HG03575 (cell line): ENCODE results near the gene IGF2.

Source experiments
- ATAC-seq: cut with Tn5 transposase; IDR thresholded peaks from one replicate; pipeline ENCODE4 v1.9.1; 2021; ENCODE audit not compliant: unreplicated experiment, insufficient number of reproducible peaks, low FRiP score; ENCODE audit errors: extremely low read depth

IGF2 gene

DNA sequence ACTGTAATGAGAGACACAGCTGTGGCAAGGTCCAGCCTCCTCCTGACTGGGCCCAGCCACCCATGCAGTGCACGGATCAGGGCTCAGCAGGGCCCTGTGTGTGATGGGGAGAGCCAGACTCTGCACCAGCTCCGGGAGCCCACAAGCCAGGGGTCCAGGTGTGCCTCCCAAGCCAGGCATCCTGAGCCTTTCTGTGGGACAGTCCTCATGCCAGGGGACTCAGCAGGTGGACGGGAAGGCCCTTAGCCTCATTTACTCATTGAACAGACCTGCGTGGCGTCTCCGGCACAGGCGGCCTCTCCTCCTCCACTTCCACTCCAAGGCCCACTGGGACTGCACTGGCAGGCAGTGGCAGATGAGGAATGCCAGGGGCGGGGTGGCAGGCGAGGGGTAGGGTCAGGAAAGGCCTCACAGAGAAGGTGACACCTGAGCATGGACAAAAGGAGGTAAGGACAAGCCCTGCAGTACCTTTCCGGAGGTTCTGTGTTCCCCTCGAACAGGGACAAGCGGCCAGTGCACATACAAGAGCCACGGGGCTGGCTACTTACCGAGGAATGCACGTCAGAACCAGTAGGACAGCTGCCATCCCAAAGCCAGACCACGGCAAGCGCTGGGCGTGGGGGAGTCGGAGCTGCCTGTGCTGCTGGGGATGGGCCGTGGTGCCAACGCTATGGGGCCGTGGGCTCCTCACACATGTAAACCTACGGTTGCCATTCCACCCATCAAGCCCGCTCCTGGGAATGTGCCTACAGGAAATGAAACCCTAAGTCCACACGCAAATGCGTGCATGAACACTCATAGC lies 52.7 kb downstream of the IGF2 start:
- no peak for ATAC-seq

- no peak for ATAC-seq
Measured at GRCh38 chr11:2085251-2086066, 53.7 kb downstream of the IGF2 start.

- no peak for ATAC-seq
Measured at GRCh38 chr11:2084721-2085120, 54.5 kb downstream of the IGF2 start.
